Astrocyte (in vitro differentiated cells and primary cell): ENCODE results near the gene PCK1. TPM values are rescaled to one million over a fixed set of nuclear protein-coding genes. Genes with fewer than 3 reads are reported as not detected.

ENCODE experiments used
- DNase-seq: peaks from one replicate; pipeline ENCODE4 v3.0.0-alpha.2; 2010; ENCODE audit warnings: low read depth
- FAIRE-seq: peaks from 2 replicates; lab custom pipeline; 2011; peaks lifted over from hg19 to GRCh38; lab: Jason Lieb, UNC
- H2AFZ ChIP-seq: 2 replicates; pipeline ENCODE4 v1.6.0; 2012; ENCODE audit warnings: low read depth, low read length, inconsistent platforms
- H3K27ac ChIP-seq: 2 replicates; pipeline ENCODE4 v1.5.1; 2011; ENCODE audit warnings: low read depth, low read length, inconsistent platforms
- H3K27me3 ChIP-seq: 2 replicates; pipeline ENCODE4 v1.6.0; 2011; ENCODE audit warnings: low read length, inconsistent platforms; ENCODE audit not compliant: insufficient read depth
- H3K36me3 ChIP-seq: 2 replicates; pipeline ENCODE4 v1.5.1; 2011; ENCODE audit warnings: low read length, inconsistent platforms; ENCODE audit not compliant: insufficient read depth
- H3K4me1 ChIP-seq: 2 replicates; pipeline ENCODE4 v1.5.1; 2011; ENCODE audit warnings: low read length, inconsistent platforms; ENCODE audit not compliant: insufficient read depth
- H3K4me2 ChIP-seq: 2 replicates; pipeline ENCODE4 v1.6.0; 2012; ENCODE audit warnings: low read length, inconsistent platforms
- H3K4me3 ChIP-seq: 2 replicates; pipeline ENCODE4 v1.5.1; 2011; ENCODE audit warnings: low read depth, mild to moderate bottlenecking, low read length, inconsistent platforms; ENCODE audit not compliant: insufficient read depth
- H3K79me2 ChIP-seq: 2 replicates; pipeline ENCODE4 v1.6.0; 2012; ENCODE audit warnings: mild to moderate bottlenecking, low read length, inconsistent platforms; ENCODE audit not compliant: insufficient read depth
- H3K9ac ChIP-seq: 2 replicates; pipeline ENCODE4 v1.6.0; 2012; ENCODE audit warnings: mild to moderate bottlenecking, low read length, inconsistent platforms
- H3K9me3 ChIP-seq: 2 replicates; pipeline ENCODE4 v1.5.1; 2012; ENCODE audit warnings: low read depth, mild to moderate bottlenecking, low read length, inconsistent platforms; ENCODE audit not compliant: insufficient read depth
- H4K20me1 ChIP-seq: 2 replicates; pipeline ENCODE4 v1.6.0; 2012; ENCODE audit warnings: low read length, inconsistent platforms; ENCODE audit not compliant: insufficient read depth
- H3K27ac Mint-ChIP-seq: one replicate; pipeline ENCODE4 v1.8.0; 2021; ENCODE audit warnings: mild to moderate bottlenecking, mixed read lengths; ENCODE audit not compliant: unreplicated experiment
- H3K27me3 Mint-ChIP-seq: one replicate; pipeline ENCODE4 v1.8.0; 2021; ENCODE audit warnings: low read depth, mixed read lengths; ENCODE audit not compliant: unreplicated experiment
- H3K36me3 Mint-ChIP-seq: one replicate; pipeline ENCODE4 v1.8.0; 2021; ENCODE audit warnings: low read depth, mixed read lengths; ENCODE audit not compliant: unreplicated experiment
- H3K4me1 Mint-ChIP-seq: one replicate; pipeline ENCODE4 v1.8.0; 2021; ENCODE audit warnings: low read depth, mixed read lengths; ENCODE audit not compliant: unreplicated experiment
- H3K4me3 Mint-ChIP-seq: one replicate; pipeline ENCODE4 v1.8.0; 2021; ENCODE audit warnings: mild to moderate bottlenecking, moderate library complexity, mixed read lengths; ENCODE audit not compliant: unreplicated experiment
- H3K9me3 Mint-ChIP-seq: one replicate; pipeline ENCODE4 v1.8.0; 2021; ENCODE audit warnings: mild to moderate bottlenecking, mixed read lengths; ENCODE audit not compliant: unreplicated experiment
- EZH2 ChIP-seq: IDR thresholded peaks from 2 replicates; pipeline ENCODE4 v1.6.1; 2012; ENCODE audit warnings: mild to moderate bottlenecking, low read length, inconsistent platforms; ENCODE audit not compliant: insufficient read depth
- total RNA-seq: library from RNA; stranded (reverse); gene quantifications from 2 replicates; pipeline ENCODE4 v1.2.1, GENCODE V29; 2021
- TF ChIP-seq, protein P1 (sequence below): IDR thresholded peaks from 2 replicates; pipeline ENCODE4 v1.5.1; 2011; ENCODE audit warnings: low read depth, mild to moderate bottlenecking, inconsistent platforms, low read length, moderate library complexity; ENCODE audit not compliant: insufficient read depth

The PCK1 gene
- total RNA-seq, 1 donor from 2014 or later, result not detected

GRCh38 chr20:57584768-57585461 lies 24.0 kb downstream of the PCK1 start:
- Histone ChIP-seq H3K79me2 (no peaks in the 10 kb centered on the region), H3K9ac (no peak overlapping the region), H3K9me3 (peaks cover 12% of the 10 kb centered on the region), H3K27ac (no peak overlapping the region), H3K27me3 (peaks cover 36% of the 10 kb centered on the region), H3K4me3 (no peak overlapping the region), H3K4me2 (no peak overlapping the region), H2AFZ (no peak overlapping the region), H4K20me1 (no peaks in the 10 kb centered on the region), H3K36me3 (no peaks in the 10 kb centered on the region), H3K4me1 (peaks cover 8% of the 10 kb centered on the region)
- FAIRE-seq (no peak), DNase-seq (no peak)
- Mint-ChIP-seq H3K27ac (no peak overlapping the region), H3K36me3 (peaks cover 3% of the 10 kb centered on the region), H3K27me3 (peaks cover 57% of the 10 kb centered on the region), H3K9me3 (peaks cover 10% of the 10 kb centered on the region), H3K4me1 (no peaks in the 10 kb centered on the region), H3K4me3 (no peak overlapping the region)
- TF ChIP-seq, protein P1, sequence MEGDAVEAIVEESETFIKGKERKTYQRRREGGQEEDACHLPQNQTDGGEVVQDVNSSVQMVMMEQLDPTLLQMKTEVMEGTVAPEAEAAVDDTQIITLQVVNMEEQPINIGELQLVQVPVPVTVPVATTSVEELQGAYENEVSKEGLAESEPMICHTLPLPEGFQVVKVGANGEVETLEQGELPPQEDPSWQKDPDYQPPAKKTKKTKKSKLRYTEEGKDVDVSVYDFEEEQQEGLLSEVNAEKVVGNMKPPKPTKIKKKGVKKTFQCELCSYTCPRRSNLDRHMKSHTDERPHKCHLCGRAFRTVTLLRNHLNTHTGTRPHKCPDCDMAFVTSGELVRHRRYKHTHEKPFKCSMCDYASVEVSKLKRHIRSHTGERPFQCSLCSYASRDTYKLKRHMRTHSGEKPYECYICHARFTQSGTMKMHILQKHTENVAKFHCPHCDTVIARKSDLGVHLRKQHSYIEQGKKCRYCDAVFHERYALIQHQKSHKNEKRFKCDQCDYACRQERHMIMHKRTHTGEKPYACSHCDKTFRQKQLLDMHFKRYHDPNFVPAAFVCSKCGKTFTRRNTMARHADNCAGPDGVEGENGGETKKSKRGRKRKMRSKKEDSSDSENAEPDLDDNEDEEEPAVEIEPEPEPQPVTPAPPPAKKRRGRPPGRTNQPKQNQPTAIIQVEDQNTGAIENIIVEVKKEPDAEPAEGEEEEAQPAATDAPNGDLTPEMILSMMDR, result no peak
- TF ChIP-seq EZH2, result no peak

- no peak overlapping the region for H3K4me3 ChIP-seq
- no peaks in the 10 kb centered on the region for H3K79me2 ChIP-seq
- H3K27me3 Mint-ChIP-seq, result peaks cover 57% of the 10 kb centered on the region
- H3K36me3 ChIP-seq, result no peaks in the 10 kb centered on the region
- H3K27ac ChIP-seq, result no peak overlapping the region
- DNase-seq (no peak), FAIRE-seq (no peak)
- H3K36me3 Mint-ChIP-seq, result peaks cover 3% of the 10 kb centered on the region
- no peak for TF ChIP-seq EZH2
- TF ChIP-seq, protein P1, result no peak
- no peak overlapping the region for H2AFZ ChIP-seq
- peaks cover 12% of the 10 kb centered on the region for H3K9me3 ChIP-seq
- H3K27ac Mint-ChIP-seq, result no peak overlapping the region
- H3K4me1 ChIP-seq, result peaks cover 8% of the 10 kb centered on the region
- peaks cover 29% of the 10 kb centered on the region for H3K27me3 ChIP-seq
- no peak overlapping the region for H3K4me3 Mint-ChIP-seq
- no peaks in the 10 kb centered on the region for H4K20me1 ChIP-seq
- no peaks in the 10 kb centered on the region for H3K4me1 Mint-ChIP-seq
- no peak overlapping the region for H3K9ac ChIP-seq
- no peak overlapping the region for H3K4me2 ChIP-seq
- peaks cover 10% of the 10 kb centered on the region for H3K9me3 Mint-ChIP-seq
Observed at GRCh38 chr20:57585466-57586213, 24.7 kb downstream of the PCK1 start.

DNA sequence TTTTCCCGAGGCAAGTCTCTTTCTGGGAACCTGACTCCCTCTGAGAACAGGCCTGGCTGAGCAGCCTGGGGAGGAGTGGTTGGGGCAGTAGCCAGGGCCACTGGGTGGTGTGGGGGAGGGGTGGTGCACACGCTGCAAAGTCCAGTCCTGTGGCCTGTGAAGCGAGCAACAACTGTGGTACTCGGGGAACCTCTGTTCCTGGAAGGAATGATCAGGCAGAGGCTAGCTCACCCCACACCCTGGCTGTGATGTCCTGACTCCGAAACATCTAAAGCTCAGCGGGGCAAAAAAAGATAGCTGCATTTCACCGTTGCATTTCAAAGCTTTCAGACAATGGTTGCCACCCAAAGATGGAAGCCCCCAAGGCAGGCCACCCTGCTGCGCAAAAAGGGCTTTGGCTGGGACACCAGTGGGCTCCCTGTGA lies 25.5 kb downstream of the PCK1 start:
- no peak for DNase-seq
- no peak for FAIRE-seq
- TF ChIP-seq EZH2, result no peak
- TF ChIP-seq, protein P1, result no peak

More for the DNA sequence above, 25.5 kb downstream of the PCK1 start:
- Histone ChIP-seq H3K4me1 (peaks cover 8% of the 10 kb centered on the region), H3K27me3 (peaks cover 28% of the 10 kb centered on the region), H3K9ac (no peak overlapping the region), H3K27ac (no peak overlapping the region), H3K9me3 (peaks cover 12% of the 10 kb centered on the region), H3K4me3 (no peak overlapping the region), H3K79me2 (no peaks in the 10 kb centered on the region), H4K20me1 (no peaks in the 10 kb centered on the region), H3K36me3 (no peaks in the 10 kb centered on the region), H3K4me2 (no peak overlapping the region), H2AFZ (no peak overlapping the region)
- Mint-ChIP-seq H3K36me3 (peaks cover 3% of the 10 kb centered on the region), H3K27ac (no peak overlapping the region), H3K4me1 (no peaks in the 10 kb centered on the region), H3K27me3 (peaks cover 58% of the 10 kb centered on the region), H3K4me3 (no peak overlapping the region), H3K9me3 (peaks cover 10% of the 10 kb centered on the region)
